H1 (cell line): ENCODE results near the gene VN1R4. TPM values are rescaled to one million over a fixed set of nuclear protein-coding genes. Genes with fewer than 3 reads are reported as not detected.

ENCODE experiments used
- CTBP2 ChIP-seq: IDR thresholded peaks from 2 replicates; pipeline ENCODE4 v1.7.0; 2011; ENCODE audit warnings: borderline replicate concordance, mild to moderate bottlenecking, moderate library complexity, mixed read lengths, low read length; ENCODE audit not compliant: insufficient read depth, insufficient read length
- EGR1 ChIP-seq: IDR thresholded peaks from 2 replicates; pipeline ENCODE4 v1.6.1; 2011; ENCODE audit warnings: low read depth, low read length, borderline replicate concordance
- POLR2AphosphoS5 ChIP-seq: IDR thresholded peaks from 2 replicates; pipeline ENCODE4 v1.6.1; 2011; ENCODE audit warnings: low read depth, low read length
- SUZ12 ChIP-seq: fragments of 200-600 bp; sonication (generic); IDR thresholded peaks from 2 replicates; pipeline ENCODE4 v1.6.1; 2012; ENCODE audit warnings: mild to moderate bottlenecking, inconsistent platforms, low read length, moderate library complexity, mixed read lengths
- TCF12 ChIP-seq: IDR thresholded peaks from 2 replicates; pipeline ENCODE4 v1.6.1; 2011; ENCODE audit warnings: low read depth, mild to moderate bottlenecking, low read length
- polyA plus RNA-seq, 7 experiments: library from polyadenylated mRNA; depleted of rRNA in 3 of 7; stranded (reverse) in 5 of 7; unstranded in 2 of 7; fragments of >200 nt in 5 of 7; fragments of 200-250 nt in 2 of 7; gene quantifications; 1 replicate in 5 of 7; 2 replicates in 1 of 7; 4 replicates in 1 of 7; pipeline versions ENCODE4 v1.2.1 to v1.2.3, GENCODE V29; 2011 to 2013; ENCODE audit warnings: missing spikeins in 2 of 7, mixed read lengths in 2 of 7
- total RNA-seq: library from RNA; stranded (reverse); fragmentation: NEBNext Ultra II Directional; extraction: Animal tissue kit (Norgen Biotek cat#: 25700); gene quantifications from 2 replicates; pipeline ENCODE4 v1.2.1, GENCODE V29; 2021

The VN1R4 gene
- total and polyA plus RNA-seq, 2 of the 8 experiments (the other 6 are each of a cell fraction or from before 2014, with no cell fraction given), result not detected

DNA sequence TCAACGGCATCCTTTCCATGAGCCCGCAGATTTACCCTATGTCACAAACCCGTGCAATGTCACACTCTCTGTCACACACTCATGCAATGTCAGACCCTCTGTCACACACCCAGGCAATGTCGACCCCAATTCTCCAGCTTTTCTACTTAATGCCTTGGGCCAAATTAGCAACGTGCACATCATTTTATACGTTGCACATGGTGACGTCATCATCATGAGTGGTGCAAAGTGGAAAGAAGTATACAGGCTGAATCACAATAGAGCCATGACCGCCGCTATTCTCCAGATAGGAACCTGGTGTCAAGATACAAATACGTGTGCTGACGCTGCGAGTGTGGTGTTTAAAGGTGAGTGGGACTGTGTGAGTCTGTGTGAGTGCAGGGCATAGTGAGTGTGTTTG, 44.4 kb upstream of the VN1R4 start (continued):
- no peak for TF ChIP-seq CTBP2
- no peak for TF ChIP-seq EGR1
- TF ChIP-seq SUZ12, result no peak
- TF ChIP-seq POLR2AphosphoS5, result no peak
- TF ChIP-seq TCF12, result no peak
- TF ChIP-seq, all 59 proteins: peak for 0
